GM21515 (cell line): ENCODE results near the gene ST3GAL3.

Source experiments
- ATAC-seq: cut with Tn5 transposase; IDR thresholded peaks from one replicate; pipeline ENCODE4 v1.9.1; 2021; ENCODE audit not compliant: unreplicated experiment

The ST3GAL3 gene

DNA sequence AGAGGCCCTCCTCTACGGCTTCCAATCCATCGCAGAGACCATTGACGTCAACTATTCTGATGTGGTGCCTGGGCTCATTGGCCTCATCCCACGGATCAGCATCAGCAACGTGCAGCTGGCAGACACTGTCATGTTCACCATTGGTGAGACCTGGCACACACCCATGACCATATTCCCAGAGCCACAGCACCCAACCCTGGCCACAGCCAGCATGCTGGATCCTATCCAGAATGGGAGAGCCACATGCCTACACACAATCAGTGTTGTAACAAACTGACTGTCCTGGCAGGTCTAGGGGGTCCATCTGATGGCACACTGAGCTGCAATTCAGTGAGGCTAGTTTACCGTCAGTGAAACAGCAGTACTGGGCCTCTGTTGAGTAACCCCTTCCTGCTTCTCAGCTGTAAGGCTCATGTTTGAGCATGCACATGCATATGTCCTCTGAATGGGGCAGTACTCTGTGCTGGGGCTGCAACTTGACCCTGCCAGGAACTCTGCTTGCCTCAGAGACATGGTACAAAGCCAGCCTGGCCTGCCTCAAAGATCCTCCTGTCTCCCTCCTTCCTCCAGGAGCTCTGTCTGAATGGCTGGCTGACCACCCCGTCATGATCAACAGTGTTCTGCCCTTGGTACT, 250.2 kb downstream of the ST3GAL3 start:
- no peak for ATAC-seq

DNA sequence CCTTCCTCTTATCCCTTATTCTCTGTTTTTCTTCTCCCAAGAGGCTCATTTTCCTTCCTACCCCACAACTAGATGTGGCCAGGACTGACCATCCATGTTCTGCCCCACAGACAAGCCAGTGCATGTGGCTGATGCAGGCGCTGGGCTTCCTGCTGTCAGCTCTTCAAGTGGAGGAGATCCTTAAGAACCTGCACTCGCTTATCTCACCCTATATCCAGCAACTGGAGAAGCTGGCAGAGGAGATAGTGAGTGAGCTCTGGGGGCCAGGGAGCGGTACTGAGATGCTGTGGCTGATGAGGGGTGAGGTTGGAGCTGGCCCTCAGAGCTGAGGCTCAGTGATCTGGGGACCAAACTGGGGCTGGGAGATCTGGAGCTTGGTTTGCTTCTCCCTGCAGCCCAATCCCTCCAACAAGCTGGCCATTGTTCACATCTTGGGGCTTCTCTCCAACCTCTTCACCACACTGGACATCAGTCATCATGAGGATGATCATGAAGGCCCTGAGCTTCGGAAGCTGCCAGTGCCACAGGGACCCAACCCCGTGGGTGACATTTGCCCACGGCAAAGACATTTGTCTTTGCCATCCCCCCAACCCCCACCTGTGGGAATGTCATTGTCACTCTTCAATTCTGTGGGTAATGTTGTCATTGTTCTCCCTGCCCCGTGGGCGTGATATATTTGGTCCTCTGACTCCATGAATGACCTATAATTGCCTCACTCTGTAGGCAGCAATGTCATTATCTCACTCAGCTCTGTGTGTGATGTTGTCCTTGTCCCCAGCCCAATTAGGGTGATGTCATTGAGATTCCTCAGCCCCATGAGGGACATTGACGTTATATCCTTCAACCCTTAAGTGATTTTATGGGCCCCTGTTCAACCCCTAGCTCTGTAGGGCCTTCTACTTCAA, 251.3 kb downstream of the ST3GAL3 start:
- ATAC-seq = no peak

DNA sequence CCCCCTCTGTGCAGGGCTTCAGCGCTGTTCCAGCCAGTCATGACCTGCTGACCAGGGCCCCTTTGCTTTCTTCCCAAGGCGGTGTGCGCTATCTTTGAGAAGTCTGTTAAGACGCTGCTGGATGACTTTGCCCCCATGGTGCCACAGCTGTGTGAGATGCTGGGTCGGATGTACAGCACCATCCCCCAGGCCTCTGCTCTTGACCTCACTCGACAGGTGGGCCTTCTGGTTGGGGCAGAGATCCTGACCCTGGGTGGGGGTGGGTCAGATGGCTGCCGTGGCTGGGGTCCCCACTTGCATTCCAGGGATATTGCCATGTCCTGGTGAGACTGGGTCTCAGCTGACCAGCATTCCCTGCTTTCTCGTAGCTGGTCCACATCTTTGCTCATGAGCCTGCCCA, 253.5 kb downstream of the ST3GAL3 start:
- no peak for ATAC-seq

DNA sequence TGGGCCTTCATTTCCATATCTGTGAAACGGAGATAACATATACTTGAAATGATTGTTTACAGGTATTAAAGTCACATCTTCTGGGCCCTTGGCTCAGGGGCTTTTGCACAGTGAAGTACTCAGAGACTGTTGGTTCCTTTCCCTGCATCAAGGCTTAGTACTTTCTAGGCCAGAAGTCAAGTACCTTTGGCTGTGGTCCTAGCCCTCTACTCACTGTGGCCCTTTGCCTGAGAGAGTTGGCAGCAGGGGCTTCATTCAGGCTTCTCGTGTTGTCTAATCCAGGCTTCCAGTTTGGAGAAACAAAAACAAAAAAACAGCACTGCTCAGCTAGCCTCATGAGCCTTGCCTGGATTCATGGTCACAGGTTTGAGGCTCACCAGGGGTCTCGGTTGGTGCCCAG, 254.4 kb downstream of the ST3GAL3 start:
- no peak for ATAC-seq

DNA sequence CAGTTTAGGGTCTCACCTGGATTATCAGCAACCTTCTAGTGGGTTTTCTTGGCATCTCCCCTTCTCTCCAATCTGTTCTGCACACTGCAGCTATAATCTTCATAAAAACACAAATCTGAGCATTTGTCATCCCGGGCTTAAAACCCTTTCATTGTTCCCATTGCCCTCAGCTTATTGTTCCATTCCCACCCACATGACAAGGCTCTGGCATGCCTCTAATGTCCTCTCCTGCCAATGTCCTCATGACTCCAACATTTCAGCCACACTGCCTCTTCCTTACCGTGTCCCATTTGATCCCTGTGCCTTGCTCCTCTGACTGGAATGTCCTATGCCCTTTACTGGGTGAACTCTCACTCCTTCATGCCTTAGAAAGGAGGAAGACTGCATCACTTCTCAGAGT, 255.0 kb downstream of the ST3GAL3 start:
- no peak for ATAC-seq

DNA sequence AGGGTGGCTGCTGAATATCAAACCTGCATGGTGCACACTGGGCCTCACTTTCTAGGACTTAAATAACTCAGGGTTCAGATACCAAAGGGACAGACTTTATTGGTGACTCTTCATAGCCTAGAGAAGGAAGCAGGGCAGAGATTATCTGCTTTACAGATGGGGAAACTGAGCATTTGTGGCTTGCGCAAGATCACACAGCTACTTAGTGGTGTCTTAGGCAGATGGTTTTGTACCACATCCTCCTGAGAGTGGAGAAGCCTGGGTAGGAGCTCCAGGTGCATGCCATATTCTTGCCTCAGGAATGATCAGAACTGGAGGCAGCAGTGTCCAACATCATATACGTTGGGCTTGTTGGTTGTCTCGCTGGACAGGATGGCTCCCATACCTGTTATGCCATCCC, 255.7 kb downstream of the ST3GAL3 start:
- no peak for ATAC-seq

DNA sequence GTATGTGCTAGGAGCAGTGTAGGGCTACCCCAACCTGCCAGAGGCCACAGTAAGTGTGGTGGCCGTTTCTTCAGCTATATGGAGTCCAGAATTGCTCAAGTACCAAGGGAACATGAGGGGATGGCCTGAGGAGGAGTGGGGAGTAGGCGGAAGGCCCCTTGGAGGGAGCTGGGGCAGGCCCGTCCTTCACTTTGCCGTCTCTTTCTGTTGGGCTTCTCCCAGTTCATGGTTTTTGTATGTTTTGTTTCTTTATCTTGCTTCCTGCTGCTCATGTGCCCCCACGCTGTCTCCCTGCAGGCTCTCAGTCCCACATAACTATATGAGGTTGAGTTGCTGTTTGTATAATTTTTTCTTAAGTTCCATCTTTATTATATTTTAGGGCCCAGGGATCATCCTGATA, 256.6 kb downstream of the ST3GAL3 start:
- no peak for ATAC-seq

DNA sequence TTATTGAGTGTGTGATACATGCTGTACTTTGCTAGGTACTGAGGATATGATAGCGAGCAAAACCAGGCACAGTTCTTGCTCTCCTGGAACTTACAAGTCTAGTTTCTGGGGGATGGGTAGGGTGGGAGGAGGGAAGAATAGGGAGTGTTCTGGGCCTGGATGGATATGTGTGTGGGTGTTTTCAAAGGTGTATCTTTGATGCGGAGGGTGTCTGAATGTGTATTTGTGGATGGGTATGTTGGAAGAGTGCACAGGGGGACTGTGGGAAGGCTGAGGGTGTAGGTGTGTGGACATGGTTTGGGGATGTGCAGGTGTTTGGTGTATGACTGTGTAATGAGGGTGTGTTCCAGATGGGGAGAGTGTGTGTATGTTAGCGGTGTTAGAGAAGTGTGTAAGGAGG, 258.0 kb downstream of the ST3GAL3 start:
- no peak for ATAC-seq

DNA sequence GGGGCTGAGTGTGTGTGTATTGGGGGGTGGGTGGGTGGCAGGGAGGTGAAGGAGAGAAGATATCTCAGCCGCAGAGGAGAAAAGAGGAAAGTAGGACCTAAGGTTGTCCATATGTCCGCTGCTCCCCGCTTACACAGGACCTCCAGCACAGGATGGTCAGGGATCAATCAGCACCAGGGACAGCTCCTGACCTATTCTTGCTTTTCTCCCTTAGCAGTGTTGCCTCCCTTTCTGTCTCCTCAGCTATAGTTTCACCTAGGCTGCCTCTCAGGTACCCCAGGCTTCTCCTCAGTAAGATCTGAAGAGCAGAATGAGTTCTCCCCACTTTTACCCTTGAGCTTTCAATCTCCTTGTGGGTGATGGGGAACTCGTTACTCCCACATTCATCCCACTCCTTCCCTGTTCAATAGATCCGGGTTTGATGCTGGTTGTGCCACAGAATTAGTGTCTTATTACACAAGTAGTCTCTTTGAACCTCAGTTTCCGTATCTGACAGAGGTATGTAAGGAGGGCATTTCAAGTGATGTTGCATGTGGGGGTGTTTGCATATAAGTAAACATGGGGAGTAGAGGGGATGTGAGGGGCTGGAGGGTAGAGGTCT, 261.1 kb downstream of the ST3GAL3 start:
- no peak for ATAC-seq

DNA sequence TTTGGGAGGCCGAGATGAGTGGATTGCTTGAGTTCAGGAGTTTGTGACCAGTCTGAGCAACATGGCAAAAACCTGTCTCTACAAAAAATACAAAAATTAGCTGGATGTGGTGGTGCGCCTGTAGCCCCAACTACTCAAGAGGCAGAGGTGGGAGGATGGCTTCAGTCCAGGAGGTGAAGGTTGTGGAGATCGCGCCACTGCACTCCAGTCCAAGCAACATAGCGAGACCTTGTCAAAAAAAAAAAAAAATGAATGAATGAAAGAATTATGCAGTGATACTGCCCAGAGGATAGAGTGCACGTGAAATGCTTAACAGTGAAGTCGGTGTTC, 262.0 kb downstream of the ST3GAL3 start:
- ATAC-seq = no peak

DNA sequence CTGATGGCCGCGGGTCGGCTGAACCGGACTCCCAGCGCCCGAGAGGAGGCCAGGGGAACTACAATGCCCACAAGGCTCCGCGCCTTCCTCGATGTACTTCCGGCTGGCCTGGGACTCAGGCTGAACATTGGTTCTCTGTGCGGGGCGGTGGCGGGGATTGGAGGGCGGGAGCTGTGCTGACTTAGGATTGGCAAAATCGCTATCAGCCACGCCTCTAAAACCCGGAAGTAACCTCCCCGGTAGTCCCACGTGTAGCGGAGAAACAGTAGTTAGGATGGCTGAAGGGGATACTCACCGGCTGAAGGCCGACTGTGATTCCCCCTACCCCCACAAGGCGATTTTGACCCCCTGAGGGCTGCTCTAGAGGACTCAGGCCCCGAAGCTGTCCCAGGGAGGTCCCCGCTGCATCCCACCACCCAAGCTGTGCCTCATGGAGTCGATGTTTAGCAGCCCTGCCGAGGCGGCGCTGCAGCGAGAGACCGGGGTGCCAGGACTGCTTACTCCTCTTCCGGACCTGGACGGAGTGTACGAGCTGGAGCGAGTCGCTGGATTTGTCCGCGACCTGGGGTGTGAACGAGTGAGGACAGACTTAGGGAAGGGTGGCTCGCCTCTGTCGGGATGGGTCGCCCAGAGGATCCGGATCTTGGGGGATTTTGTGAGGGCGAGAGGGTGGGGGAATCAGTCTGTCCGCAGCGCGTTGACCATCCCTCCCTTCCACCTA, 262.6 kb downstream of the ST3GAL3 start, which contains the start of gene DPH2:
TSS of gene DPH2 (plus strand) at position 265 of the 721 bp plus-strand sequence. CDS start at position 431, 166 bp downstream.
- peak; percentile 79 for ATAC-seq

DNA sequence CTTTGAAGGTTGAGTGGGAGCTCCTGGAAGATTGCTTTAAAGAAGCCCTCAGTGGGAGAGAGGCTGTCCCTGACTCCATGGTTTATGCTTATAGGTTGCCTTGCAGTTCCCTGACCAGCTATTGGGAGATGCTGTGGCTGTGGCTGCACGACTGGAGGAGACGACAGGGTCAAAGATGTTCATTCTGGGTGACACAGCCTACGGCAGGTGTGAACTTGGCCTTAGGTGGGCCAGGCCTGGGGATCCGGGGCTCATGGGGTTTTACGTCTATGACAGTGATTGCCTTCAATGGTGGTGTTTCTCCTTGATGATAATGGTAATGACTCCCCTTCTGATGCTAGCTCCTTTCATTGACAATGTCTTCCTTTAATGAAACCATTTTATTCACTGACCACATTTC, 263.2 kb downstream of the ST3GAL3 start:
- ATAC-seq = no peak

DNA sequence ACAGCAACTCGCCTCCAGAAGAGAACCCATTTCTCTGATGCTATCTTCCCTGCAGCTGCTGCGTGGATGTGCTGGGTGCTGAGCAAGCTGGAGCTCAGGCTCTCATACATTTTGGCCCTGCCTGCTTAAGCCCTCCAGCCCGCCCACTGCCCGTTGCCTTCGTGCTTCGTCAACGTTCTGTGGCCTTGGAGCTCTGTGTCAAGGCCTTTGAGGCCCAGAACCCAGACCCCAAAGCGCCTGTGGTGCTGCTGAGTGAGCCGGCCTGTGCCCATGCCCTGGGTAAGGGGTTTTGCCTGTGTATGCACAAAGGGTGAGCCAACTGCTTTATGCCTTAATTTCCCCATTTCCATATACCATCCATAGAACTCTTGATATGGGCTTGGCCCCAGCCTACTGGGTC, 263.6 kb downstream of the ST3GAL3 start:
- no peak for ATAC-seq

DNA sequence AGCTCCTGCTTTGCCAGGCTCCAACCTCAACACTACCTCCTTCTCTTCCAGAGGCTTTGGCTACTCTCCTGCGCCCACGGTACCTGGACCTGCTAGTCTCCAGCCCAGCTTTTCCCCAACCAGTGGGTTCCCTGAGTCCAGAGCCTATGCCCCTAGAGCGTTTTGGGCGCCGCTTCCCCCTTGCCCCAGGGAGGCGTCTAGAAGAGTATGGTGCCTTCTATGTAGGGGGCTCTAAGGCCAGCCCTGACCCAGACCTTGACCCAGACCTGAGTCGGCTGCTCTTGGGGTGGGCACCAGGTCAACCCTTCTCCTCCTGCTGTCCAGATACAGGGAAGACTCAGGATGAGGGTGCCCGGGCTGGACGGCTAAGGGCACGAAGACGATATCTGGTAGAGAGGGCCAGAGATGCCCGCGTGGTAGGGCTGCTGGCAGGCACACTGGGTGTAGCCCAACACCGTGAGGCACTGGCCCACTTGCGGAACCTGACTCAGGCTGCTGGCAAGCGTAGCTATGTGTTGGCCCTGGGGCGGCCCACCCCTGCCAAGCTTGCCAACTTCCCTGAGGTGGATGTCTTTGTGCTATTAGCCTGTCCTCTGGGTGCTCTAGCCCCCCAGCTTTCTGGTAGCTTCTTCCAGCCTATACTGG, 264.1 kb downstream of the ST3GAL3 start:
- ATAC-seq = no peak

DNA sequence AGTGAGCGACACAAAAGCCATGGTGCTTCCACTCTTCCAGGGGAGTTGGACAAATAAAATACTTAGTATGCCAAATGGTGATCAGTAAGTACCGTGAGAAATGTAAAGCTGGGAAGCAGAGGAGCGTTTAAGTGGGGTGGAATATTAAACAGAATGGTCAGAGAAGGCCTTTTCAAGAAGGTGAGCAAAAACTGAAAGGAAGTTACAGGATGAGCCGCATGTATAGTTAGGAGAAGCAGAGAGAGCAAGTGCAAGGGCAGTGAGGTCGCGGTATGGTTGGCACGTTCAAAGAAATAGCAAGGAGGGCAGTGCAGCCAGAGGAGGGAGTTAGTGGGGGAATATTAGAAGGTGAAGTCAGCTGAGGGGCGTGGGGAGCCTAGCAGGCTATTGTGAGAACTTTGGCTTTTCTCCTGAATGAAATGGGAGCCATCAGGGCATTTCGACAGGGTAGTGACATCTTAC, 266.7 kb downstream of the ST3GAL3 start:
- ATAC-seq = no peak

DNA sequence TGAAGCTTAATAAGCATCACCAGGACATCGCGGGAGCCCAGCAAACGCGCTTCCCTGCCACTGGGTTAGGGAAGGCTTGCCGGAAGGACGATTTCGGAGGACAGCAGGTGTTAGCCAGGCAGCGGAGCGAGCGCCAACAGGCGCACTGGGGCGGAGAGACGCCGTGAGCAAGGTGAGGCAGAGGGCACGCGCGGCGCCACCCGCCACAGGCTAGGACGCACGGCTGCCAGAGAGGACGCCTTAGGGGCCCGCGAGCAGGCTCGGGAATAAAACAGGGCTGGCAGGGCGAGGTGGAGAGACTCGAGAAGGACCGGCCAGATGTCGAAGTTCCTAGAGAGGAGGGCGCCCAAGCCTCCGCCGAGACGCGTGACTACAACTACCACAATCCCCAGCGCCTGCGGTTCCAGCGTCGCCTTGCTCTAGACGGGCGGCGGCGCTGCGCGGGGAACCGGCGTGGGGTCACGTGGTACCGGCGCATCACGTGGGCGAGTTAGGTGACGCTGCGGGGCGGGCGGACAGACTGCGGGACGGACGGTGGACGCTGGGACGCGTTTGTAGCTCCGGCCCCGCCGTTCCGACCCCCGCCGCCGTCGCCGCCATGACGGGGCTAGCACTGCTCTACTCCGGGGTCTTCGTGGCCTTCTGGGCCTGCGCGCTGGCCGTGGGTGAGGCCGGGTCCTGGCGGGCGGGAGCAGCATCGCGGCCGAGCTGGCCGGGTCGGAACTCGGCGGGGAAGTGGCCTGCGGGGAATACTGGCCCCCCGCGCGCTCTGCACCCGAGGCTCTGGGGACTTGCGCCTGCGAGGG, 267.3 kb downstream of the ST3GAL3 start, which contains the start of gene ATP6V0B:
TSS of gene ATP6V0B (plus strand) at position 518 of the 806 bp plus-strand sequence. CDS start at position 599, 81 bp downstream.
- peak; percentile 58 for ATAC-seq

DNA sequence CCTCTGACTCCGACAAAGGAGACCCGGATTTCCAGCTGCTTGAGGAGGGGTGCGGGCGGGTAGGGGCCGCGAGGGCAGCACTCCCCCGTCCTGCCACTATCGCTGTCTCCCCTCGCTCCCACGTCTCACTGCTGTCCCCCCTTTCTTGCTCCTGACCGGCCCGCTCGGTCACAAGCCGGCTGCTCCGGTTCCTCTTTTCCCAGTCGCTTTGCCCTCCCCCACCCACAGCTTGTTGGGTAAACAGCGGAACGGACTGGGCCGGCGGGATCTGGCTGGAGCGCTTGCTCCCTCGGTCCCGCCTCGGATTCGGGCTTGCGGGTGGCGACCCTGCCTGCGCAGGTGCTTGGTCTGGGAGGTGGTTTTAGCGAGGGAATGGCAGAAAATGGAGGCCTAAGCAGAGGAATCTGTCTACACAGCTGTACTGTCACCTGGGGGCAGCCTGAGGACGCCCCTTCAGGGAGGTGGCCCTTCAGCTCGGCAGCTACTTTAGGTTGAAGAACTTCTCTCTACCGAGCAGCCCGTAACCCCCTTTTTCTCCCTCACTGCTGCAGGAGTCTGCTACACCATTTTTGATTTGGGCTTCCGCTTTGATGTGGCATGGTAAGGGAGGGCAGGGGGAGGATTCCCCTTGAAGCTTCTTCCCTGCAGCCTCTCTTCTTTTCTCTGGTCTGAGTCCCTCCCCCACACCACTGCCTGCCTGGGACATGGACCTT, 268.1 kb downstream of the ST3GAL3 start:
- peak; percentile 2 for ATAC-seq

DNA sequence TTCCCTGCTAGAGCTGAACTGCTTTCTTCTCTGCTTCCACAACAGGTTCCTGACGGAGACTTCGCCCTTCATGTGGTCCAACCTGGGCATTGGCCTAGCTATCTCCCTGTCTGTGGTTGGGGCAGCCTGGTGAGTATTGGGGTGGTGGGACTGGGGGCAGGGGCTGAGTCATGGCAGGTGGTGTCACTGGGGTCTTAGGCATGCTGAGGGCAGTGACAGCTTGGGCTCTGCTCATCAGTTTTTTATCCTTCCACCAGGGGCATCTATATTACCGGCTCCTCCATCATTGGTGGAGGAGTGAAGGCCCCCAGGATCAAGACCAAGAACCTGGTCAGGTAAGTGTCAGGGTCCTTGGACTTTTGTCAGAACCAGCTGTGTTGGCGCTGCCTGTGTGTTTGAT, 268.7 kb downstream of the ST3GAL3 start:
- no peak for ATAC-seq

DNA sequence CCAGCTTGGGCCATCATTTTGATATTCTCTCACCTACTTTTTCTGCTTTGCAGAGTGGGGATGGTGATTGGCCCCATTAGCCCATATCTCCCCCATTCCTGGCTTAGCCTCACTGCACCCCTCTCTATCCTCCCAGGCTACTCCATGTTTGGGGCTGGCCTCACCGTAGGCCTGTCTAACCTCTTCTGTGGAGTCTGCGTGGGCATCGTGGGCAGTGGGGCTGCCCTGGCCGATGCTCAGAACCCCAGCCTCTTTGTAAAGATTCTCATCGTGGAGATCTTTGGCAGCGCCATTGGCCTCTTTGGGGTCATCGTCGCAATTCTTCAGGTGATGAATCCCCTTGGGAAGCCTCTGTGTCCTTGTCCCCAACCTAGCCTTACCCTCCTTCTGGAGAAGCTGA, 269.6 kb downstream of the ST3GAL3 start:
- no peak for ATAC-seq
